Epithelial cell of proximal tubule (primary cell): Measurements from ENCODE around the gene PDX1. TPM values are rescaled to one million over a fixed set of nuclear protein-coding genes. Genes with fewer than 3 reads are reported as not detected.

Experiments used
- DNase-seq: peaks from one replicate; pipeline ENCODE4 v3.0.0-alpha.2; 2011; ENCODE audit warnings: low read depth
- H3K4me3 ChIP-seq: 2 replicates; pipeline ENCODE4 v1.5.1; 2011; ENCODE audit warnings: low read depth, mild to moderate bottlenecking, low read length
- CTCF ChIP-seq: conservative IDR thresholded peaks from 2 replicates; pipeline ENCODE4 v1.5.1; 2012; ENCODE audit warnings: low read depth, mild to moderate bottlenecking, low read length
- total RNA-seq: library from RNA; depleted of rRNA; stranded (reverse); fragments of >200 nt; gene quantifications from 2 replicates; pipeline ENCODE4 v1.2.3, GENCODE V29; 2015

The PDX1 gene
- total RNA-seq, 1 donor from 2014 or later, result not detected

- no peak overlapping the region for H3K4me3 ChIP-seq
- no peak for DNase-seq
- no peak for TF ChIP-seq CTCF
Measured at GRCh38 chr13:27964741-27965323, 45.0 kb downstream of the PDX1 start.

GRCh38 chr13:27965343-27965739 is 45.5 kb downstream of the PDX1 start:
- TF ChIP-seq CTCF, result no peak
- DNase-seq, result no peak
- no peak overlapping the region for H3K4me3 ChIP-seq

GRCh38 chr13:27965740-27966640 is 46.2 kb downstream of the PDX1 start:
- no peak overlapping the region for H3K4me3 ChIP-seq
- DNase-seq, result no peak
- TF ChIP-seq CTCF, result no peak

- DNase-seq, result no peak
- TF ChIP-seq CTCF, result no peak
- no peak overlapping the region for H3K4me3 ChIP-seq
Measured at GRCh38 chr13:27966641-27967202, 46.9 kb downstream of the PDX1 start.

GRCh38 chr13:27967203-27967735 is 47.5 kb downstream of the PDX1 start:
- H3K4me3 ChIP-seq, result no peak overlapping the region
- no peak for TF ChIP-seq CTCF
- no peak for DNase-seq

GRCh38 chr13:27967736-27968315 is 48.0 kb downstream of the PDX1 start:
- no peak for DNase-seq
- TF ChIP-seq CTCF, result no peak
- H3K4me3 ChIP-seq, result no peak overlapping the region
